ENCODE results near the gene HSPA1A.
A peak's percentile ranks its signal among the peaks of the same experiment; 100 is the strongest.
"Not testable (repeated sequence)": the region's sequence is repeated elsewhere in the genome, so short reads cannot be mapped to it uniquely, and the experiment has no call there.

Gene HSPA1A

GRCh38 chr6:31813465-31813849 lies 1.9 kb upstream of the HSPA1A start:
- DNase-seq: no peak

- peak; percentile 98 for DNase-seq
These were observed 692 bp upstream of the HSPA1A start for GRCh38 chr6:31814677-31815024.

GRCh38 chr6:31817133-31817928 lies 2.0 kb downstream of the HSPA1A start:
- not testable (repeated sequence) for DNase-seq

GRCh38 chr6:31817929-31818511 lies 2.7 kb downstream of the HSPA1A start:
- DNase-seq: not testable (repeated sequence)

GRCh38 chr6:31819871-31820299 lies 4.5 kb downstream of the HSPA1A start:
- no peak for DNase-seq

GRCh38 chr6:31820399-31820798 lies 5.1 kb downstream of the HSPA1A start:
- DNase-seq: not testable (repeated sequence)

GRCh38 chr6:31821301-31822035 lies 6.1 kb downstream of the HSPA1A start:
- peak; percentile 78 for DNase-seq

GRCh38 chr6:31822036-31822821 lies 6.9 kb downstream of the HSPA1A start:
- DNase-seq: peak; percentile 89

GRCh38 chr6:31823592-31824196 lies 8.4 kb downstream of the HSPA1A start:
- DNase-seq: not testable (repeated sequence)

- DNase-seq: no peak
These were observed 10.2 kb downstream of the HSPA1A start for GRCh38 chr6:31825553-31825952.

GRCh38 chr6:31826793-31827285 lies 11.5 kb downstream of the HSPA1A start:
- DNase-seq: no peak

GRCh38 chr6:31827286-31828079 lies 12.1 kb downstream of the HSPA1A start, which contains the start of gene HSPA1B:
TSS of gene HSPA1B (plus strand) at chr6:31827738. CDS start at chr6:31827951, 213 bp downstream.
- peak; percentile 100 for DNase-seq

- DNase-seq: no peak
These were observed 14.4 kb downstream of the HSPA1A start for GRCh38 chr6:31829633-31830283.

GRCh38 chr6:31830886-31831335 lies 15.6 kb downstream of the HSPA1A start:
- no peak for DNase-seq

GRCh38 chr6:31831350-31832215 lies 16.2 kb downstream of the HSPA1A start:
- DNase-seq: no peak

GRCh38 chr6:31834367-31835250 lies 19.3 kb downstream of the HSPA1A start:
- DNase-seq: peak; percentile 88

GRCh38 chr6:31836047-31836473 lies 20.7 kb downstream of the HSPA1A start:
- no peak for DNase-seq

Data from islet precursor cell (in vitro differentiated cells).